ENCODE results near the gene TNFRSF4.

DNA sequence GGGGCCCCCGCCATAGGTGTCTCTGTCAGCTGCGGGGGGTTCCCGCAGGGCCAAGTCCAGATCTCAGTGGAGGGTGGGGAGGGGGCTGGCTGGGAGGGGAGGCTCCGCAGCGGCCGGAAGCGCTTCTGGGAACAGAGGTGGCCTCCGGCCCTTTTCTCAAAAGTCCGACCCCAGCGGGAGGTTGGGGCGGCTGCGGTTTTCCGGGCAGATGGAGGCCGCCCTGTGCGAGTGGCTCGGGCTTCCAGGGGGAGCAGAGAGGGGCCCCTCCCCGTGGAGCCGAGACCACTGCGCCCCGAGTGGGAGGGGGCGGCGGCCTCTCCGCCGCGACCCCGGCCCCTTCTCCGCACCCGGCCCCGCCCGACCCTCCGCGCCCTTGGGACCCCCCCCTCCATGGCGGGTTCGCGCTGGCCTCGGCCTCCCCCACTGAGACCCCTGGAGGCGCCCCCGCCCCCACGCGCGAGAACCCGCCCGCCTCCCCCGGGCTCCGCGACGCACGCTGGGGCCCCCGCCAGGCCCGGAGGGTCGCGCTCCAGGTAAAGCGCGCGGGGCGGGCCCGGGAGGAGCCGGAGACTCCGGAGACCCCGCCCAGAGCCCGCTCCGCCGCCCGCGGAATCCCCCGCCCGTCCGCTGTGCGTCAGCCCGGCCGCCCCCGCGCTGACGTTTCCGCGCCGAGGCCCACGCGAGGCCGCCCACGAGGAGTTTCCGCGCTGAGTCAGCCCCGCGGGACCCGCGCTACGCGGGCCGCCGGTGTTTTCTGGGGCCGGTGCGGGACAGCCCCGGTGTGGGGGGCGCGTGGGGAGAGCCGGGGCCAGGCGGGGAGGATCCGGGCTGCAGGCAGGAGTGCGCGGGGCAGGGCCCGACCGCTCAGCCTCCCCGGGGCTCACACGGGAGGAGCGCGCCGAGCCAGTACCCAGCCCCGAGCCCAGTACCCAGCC lies 12.8 kb downstream of the TNFRSF4 start:
- TF ChIP-seq POLR2AphosphoS5 (IDR thresholded peaks at IDR 0.05), result peak in 1 of 2 donors; percentile 14
- no peak for TF ChIP-seq EP300 (IDR thresholded peaks at IDR 0.05)
- TF ChIP-seq, protein P1, sequence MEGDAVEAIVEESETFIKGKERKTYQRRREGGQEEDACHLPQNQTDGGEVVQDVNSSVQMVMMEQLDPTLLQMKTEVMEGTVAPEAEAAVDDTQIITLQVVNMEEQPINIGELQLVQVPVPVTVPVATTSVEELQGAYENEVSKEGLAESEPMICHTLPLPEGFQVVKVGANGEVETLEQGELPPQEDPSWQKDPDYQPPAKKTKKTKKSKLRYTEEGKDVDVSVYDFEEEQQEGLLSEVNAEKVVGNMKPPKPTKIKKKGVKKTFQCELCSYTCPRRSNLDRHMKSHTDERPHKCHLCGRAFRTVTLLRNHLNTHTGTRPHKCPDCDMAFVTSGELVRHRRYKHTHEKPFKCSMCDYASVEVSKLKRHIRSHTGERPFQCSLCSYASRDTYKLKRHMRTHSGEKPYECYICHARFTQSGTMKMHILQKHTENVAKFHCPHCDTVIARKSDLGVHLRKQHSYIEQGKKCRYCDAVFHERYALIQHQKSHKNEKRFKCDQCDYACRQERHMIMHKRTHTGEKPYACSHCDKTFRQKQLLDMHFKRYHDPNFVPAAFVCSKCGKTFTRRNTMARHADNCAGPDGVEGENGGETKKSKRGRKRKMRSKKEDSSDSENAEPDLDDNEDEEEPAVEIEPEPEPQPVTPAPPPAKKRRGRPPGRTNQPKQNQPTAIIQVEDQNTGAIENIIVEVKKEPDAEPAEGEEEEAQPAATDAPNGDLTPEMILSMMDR (IDR thresholded peaks at IDR 0.05), result no peak

Data from esophagus muscularis mucosa (tissue), 4 donors.